ENCODE results near the gene DYNLL1.

DYNLL1 gene

GRCh38 chr12:120475643-120476042 lies 20.3 kb upstream of the DYNLL1 start:
- Histone ChIP-seq H3K4me2 (ENCODE audit: low read length) (no peak overlapping the region), H3K27ac (ENCODE audit: low read length) (no peak overlapping the region), H3K79me2 (ENCODE audit: low read length) (no peaks in the 10 kb centered on the region), H3K9me3 (ENCODE audit: insufficient read depth, low read length) (no peaks in the 10 kb centered on the region), H3K27me3 (ENCODE audit: low read depth, low read length) (no peaks in the 10 kb centered on the region), H3K9ac (ENCODE audit: low read length) (no peak overlapping the region), H2AFZ (ENCODE audit: low read depth, low read length) (no peak overlapping the region), H3K4me1 (ENCODE audit: low read length) (peaks cover 5% of the 10 kb centered on the region; the same call in 1 of the 2 replicates), H3K4me3 (ENCODE audit: low read length) (no peak overlapping the region), H3K36me3 (replicated peaks; ENCODE audit: low read depth, low read length) (no peaks in the 10 kb centered on the region), H4K20me1 (ENCODE audit: insufficient read depth, low read length) (no peaks in the 10 kb centered on the region)
- TF ChIP-seq EZH2phosphoT487 (IDR thresholded peaks at IDR 0.05; ENCODE audit: low read depth) (no peak), CTCF (IDR thresholded peaks at IDR 0.05; ENCODE audit: low read depth, low read length) (no peak)

GRCh38 chr12:120479458-120479857 lies 16.5 kb upstream of the DYNLL1 start:
- no peaks in the 10 kb centered on the region for H4K20me1 ChIP-seq (ENCODE audit: insufficient read depth, low read length)
- no peak overlapping the region for H3K27ac ChIP-seq (ENCODE audit: low read length)
- H3K36me3 ChIP-seq (replicated peaks; ENCODE audit: low read depth, low read length) = no peaks in the 10 kb centered on the region
- no peaks in the 10 kb centered on the region for H3K27me3 ChIP-seq (ENCODE audit: low read depth, low read length)
- H3K4me2 ChIP-seq (ENCODE audit: low read length) = no peak overlapping the region
- no peak overlapping the region for H3K9ac ChIP-seq (ENCODE audit: low read length)
- no peaks in the 10 kb centered on the region for H3K79me2 ChIP-seq (ENCODE audit: low read length)
- peaks cover 4% of the 10 kb centered on the region; the same call in 1 of the 2 replicates for H3K4me1 ChIP-seq (ENCODE audit: low read length)
- no peaks in the 10 kb centered on the region for H3K9me3 ChIP-seq (ENCODE audit: insufficient read depth, low read length)
- no peak overlapping the region for H2AFZ ChIP-seq (ENCODE audit: low read depth, low read length)
- TF ChIP-seq EZH2phosphoT487 (IDR thresholded peaks at IDR 0.05; ENCODE audit: low read depth) (no peak), CTCF (IDR thresholded peaks at IDR 0.05; ENCODE audit: low read depth, low read length) (no peak)
- no peak overlapping the region for H3K4me3 ChIP-seq (ENCODE audit: low read length)

GRCh38 chr12:120480211-120480610 lies 15.7 kb upstream of the DYNLL1 start:
- Histone ChIP-seq H3K36me3 (replicated peaks; ENCODE audit: low read depth, low read length) (no peaks in the 10 kb centered on the region), H3K27me3 (ENCODE audit: low read depth, low read length) (no peaks in the 10 kb centered on the region), H3K27ac (ENCODE audit: low read length) (no peak overlapping the region), H4K20me1 (ENCODE audit: insufficient read depth, low read length) (no peaks in the 10 kb centered on the region), H3K9ac (ENCODE audit: low read length) (no peak overlapping the region), H3K79me2 (ENCODE audit: low read length) (no peaks in the 10 kb centered on the region), H3K9me3 (ENCODE audit: insufficient read depth, low read length) (no peaks in the 10 kb centered on the region), H3K4me3 (ENCODE audit: low read length) (no peak overlapping the region), H2AFZ (ENCODE audit: low read depth, low read length) (no peak overlapping the region), H3K4me2 (ENCODE audit: low read length) (no peak overlapping the region), H3K4me1 (ENCODE audit: low read length) (no peaks in the 10 kb centered on the region)
- TF ChIP-seq CTCF (IDR thresholded peaks at IDR 0.05; ENCODE audit: low read depth, low read length) (no peak), EZH2phosphoT487 (IDR thresholded peaks at IDR 0.05; ENCODE audit: low read depth) (no peak)

GRCh38 chr12:120481022-120481767 lies 14.7 kb upstream of the DYNLL1 start:
- H3K36me3 ChIP-seq (replicated peaks; ENCODE audit: low read depth, low read length) = no peaks in the 10 kb centered on the region
- no peaks in the 10 kb centered on the region for H4K20me1 ChIP-seq (ENCODE audit: insufficient read depth, low read length)
- H2AFZ ChIP-seq (ENCODE audit: low read depth, low read length) = no peak overlapping the region
- H3K4me3 ChIP-seq (ENCODE audit: low read length) = no peak overlapping the region
- no peak overlapping the region for H3K27ac ChIP-seq (ENCODE audit: low read length)
- no peaks in the 10 kb centered on the region for H3K79me2 ChIP-seq (ENCODE audit: low read length)
- no peaks in the 10 kb centered on the region for H3K4me1 ChIP-seq (ENCODE audit: low read length)
- no peaks in the 10 kb centered on the region for H3K9me3 ChIP-seq (ENCODE audit: insufficient read depth, low read length)
- no peaks in the 10 kb centered on the region for H3K27me3 ChIP-seq (ENCODE audit: low read depth, low read length)
- no peak overlapping the region for H3K4me2 ChIP-seq (ENCODE audit: low read length)
- TF ChIP-seq EZH2phosphoT487 (IDR thresholded peaks at IDR 0.05; ENCODE audit: low read depth) (no peak), CTCF (IDR thresholded peaks at IDR 0.05; ENCODE audit: low read depth, low read length) (no peak)
- H3K9ac ChIP-seq (ENCODE audit: low read length) = no peak overlapping the region
